Glutamatergic neuron (in vitro differentiated cells): Measurements from ENCODE around the gene BEX3. TPM values are rescaled to one million over a fixed set of nuclear protein-coding genes. Genes with fewer than 3 reads are reported as not detected.

Source experiments
- DNase-seq: peaks from one replicate; pipeline ENCODE4 v3.0.0; 2022
- H3K27ac Mint-ChIP-seq: one replicate; pipeline ENCODE4 v1.8.0; 2020; ENCODE audit warnings: mild to moderate bottlenecking, mixed read lengths, inconsistent platforms; ENCODE audit not compliant: unreplicated experiment
- H3K27me3 Mint-ChIP-seq: one replicate; pipeline ENCODE4 v1.8.0; 2020; ENCODE audit warnings: mild to moderate bottlenecking, moderate library complexity, mixed read lengths, inconsistent platforms; ENCODE audit not compliant: unreplicated experiment
- H3K36me3 Mint-ChIP-seq: one replicate; pipeline ENCODE4 v1.8.0; 2020; ENCODE audit warnings: mild to moderate bottlenecking, mixed read lengths, inconsistent platforms; ENCODE audit not compliant: unreplicated experiment
- H3K4me1 Mint-ChIP-seq: one replicate; pipeline ENCODE4 v1.8.0; 2020; ENCODE audit warnings: mild to moderate bottlenecking, low read depth, mixed read lengths, inconsistent platforms; ENCODE audit not compliant: unreplicated experiment
- H3K4me3 Mint-ChIP-seq: one replicate; pipeline ENCODE4 v1.8.0; 2020; ENCODE audit warnings: mild to moderate bottlenecking, mixed read lengths, inconsistent platforms; ENCODE audit not compliant: unreplicated experiment
- H3K9me3 Mint-ChIP-seq: one replicate; pipeline ENCODE4 v1.8.0; 2020; ENCODE audit warnings: mild to moderate bottlenecking, moderate library complexity, mixed read lengths, inconsistent platforms; ENCODE audit not compliant: unreplicated experiment
- total RNA-seq: library from RNA; stranded (reverse); fragmentation: NEBNext Ultra II Directional; extraction: Animal tissue kit (Norgen Biotek cat#: 25700); gene quantifications from one replicate; pipeline ENCODE4 v1.2.1, GENCODE V29; 2021; ENCODE audit not compliant: unreplicated experiment
- TF ChIP-seq, protein P1 (sequence below): fragments of 200-600 bp; sonication (generic); IDR thresholded peaks from one replicate; pipeline ENCODE4 v1.5.0; 2021; ENCODE audit not compliant: partially characterized antibody, unreplicated experiment

The BEX3 gene
- total RNA-seq, 1 donor from 2014 or later, result 242 TPM

DNA sequence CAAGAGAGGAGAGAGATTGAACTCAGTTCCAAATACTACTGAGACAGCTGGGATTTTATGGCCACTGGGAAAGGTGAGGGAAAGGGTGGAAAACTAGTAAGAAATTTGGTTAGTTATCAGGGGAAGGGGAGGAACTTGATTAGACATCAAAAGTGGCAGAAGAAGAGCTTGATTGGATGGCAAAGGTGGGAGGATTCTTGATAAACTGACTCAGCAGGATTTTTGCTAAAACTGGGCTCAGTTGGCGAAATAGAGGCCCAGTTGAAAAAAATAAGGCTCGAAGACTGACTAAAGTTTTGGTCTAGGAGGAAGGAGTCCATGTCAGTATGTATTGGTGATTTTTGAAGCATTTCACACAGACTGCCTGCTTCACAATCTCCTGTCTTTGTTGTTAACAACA lies 10.0 kb downstream of the BEX3 start:
- H3K4me3 Mint-ChIP-seq, result no peak overlapping the region

DNA sequence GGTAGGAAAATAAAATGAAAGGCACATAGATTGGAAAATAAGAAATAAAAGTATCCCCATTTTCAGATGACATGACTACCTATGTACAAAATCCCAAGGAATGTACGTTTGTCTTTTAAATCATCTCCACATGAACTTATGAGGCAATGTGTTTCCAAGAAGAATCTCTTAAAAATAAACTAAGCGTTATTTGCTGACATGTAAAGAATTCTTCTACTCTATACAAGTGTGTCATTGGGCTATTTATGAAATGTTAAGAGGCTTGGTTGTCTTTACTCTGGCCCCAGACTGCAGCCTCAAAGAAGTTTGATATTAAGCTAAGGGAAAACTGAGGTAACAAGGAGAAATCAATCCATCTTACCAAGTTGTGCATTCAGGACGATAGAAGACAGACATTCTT lies 17.1 kb downstream of the BEX3 start:
- Mint-ChIP-seq H3K36me3 (no peaks in the 10 kb centered on the region), H3K27ac (no peak overlapping the region), H3K27me3 (no peaks in the 10 kb centered on the region), H3K9me3 (no peaks in the 10 kb centered on the region), H3K4me1 (no peaks in the 10 kb centered on the region), H3K4me3 (no peak overlapping the region)
- TF ChIP-seq, protein P1, sequence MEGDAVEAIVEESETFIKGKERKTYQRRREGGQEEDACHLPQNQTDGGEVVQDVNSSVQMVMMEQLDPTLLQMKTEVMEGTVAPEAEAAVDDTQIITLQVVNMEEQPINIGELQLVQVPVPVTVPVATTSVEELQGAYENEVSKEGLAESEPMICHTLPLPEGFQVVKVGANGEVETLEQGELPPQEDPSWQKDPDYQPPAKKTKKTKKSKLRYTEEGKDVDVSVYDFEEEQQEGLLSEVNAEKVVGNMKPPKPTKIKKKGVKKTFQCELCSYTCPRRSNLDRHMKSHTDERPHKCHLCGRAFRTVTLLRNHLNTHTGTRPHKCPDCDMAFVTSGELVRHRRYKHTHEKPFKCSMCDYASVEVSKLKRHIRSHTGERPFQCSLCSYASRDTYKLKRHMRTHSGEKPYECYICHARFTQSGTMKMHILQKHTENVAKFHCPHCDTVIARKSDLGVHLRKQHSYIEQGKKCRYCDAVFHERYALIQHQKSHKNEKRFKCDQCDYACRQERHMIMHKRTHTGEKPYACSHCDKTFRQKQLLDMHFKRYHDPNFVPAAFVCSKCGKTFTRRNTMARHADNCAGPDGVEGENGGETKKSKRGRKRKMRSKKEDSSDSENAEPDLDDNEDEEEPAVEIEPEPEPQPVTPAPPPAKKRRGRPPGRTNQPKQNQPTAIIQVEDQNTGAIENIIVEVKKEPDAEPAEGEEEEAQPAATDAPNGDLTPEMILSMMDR, result no peak
- no peak for DNase-seq

More for the DNA sequence above, 10.0 kb downstream of the BEX3 start:
- no peak for DNase-seq
- H3K27me3 Mint-ChIP-seq, result no peaks in the 10 kb centered on the region
- no peaks in the 10 kb centered on the region for H3K9me3 Mint-ChIP-seq
- H3K36me3 Mint-ChIP-seq, result no peaks in the 10 kb centered on the region
- TF ChIP-seq, protein P1, result no peak
- H3K27ac Mint-ChIP-seq, result no peak overlapping the region
- H3K4me1 Mint-ChIP-seq, result no peaks in the 10 kb centered on the region

DNA sequence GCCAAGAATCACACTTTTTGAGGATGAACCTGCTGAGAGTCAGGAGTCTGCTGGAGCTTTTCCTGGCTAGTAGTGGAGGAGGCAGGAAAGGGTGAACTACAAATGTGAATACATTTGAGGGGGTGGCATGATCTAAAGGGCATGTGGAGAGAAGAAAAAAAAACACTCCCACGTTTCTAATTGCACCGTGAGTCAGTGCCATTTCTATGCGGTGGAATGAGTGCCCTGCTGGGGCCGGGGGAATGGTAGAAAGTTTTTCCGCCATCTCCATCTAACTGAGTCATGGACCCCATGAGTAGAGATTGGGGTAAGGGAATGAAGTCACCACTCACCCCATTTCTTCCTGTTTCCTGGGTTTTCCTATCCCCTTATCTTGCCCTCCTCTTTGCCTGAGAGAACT lies 19.8 kb downstream of the BEX3 start:
- no peak overlapping the region for H3K4me3 Mint-ChIP-seq
- no peak for DNase-seq
- H3K4me1 Mint-ChIP-seq, result no peaks in the 10 kb centered on the region
- no peaks in the 10 kb centered on the region for H3K9me3 Mint-ChIP-seq
- H3K36me3 Mint-ChIP-seq, result no peaks in the 10 kb centered on the region
- H3K27ac Mint-ChIP-seq, result no peak overlapping the region
- TF ChIP-seq, protein P1, result no peak
- peaks cover 1% of the 10 kb centered on the region for H3K27me3 Mint-ChIP-seq

DNA sequence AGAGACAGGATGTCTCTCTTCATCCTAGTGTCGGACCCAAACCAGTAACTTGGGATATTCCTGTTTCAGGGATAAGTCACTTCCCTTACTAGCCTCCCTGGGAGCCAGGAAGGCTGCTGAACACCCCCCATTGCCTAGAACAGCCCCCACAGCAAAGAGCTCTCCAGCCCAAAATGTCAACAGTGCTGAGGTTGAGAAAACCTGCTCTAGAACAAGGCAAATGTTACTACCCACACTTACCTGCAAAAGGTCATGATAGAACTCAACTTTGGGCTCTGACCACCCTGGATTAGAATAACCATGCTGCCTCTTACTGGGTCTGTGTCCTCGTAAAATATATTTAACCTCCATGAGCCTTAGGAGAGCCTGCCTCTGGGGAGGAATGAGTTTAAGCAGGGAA lies 20.3 kb downstream of the BEX3 start:
- Mint-ChIP-seq H3K36me3 (no peaks in the 10 kb centered on the region), H3K9me3 (no peaks in the 10 kb centered on the region), H3K4me1 (no peaks in the 10 kb centered on the region), H3K4me3 (no peak overlapping the region), H3K27me3 (peaks cover 1% of the 10 kb centered on the region), H3K27ac (no peak overlapping the region)
- no peak for DNase-seq
- TF ChIP-seq, protein P1, result no peak

DNA sequence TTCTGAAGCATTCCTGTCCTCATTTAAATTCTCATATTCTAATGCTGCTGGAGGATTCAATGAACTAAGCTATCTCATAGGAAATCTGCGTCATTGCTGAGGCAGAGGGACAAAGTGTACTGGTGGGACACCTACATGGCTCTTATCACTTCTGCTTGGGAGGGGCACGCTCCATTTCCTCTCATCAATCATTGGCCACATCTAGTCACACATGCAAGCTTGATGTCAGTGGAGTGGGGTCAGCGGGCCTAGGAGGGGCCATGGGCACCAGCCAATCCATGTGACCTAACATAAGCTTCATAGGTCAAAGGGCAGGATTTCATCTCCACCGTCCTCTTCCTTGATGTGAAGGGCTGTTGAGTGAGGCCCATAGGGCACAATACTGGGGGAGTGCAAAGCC lies 21.4 kb downstream of the BEX3 start:
- H3K4me3 Mint-ChIP-seq, result no peak overlapping the region
- no peak overlapping the region for H3K27ac Mint-ChIP-seq
- H3K36me3 Mint-ChIP-seq, result no peaks in the 10 kb centered on the region
- no peaks in the 10 kb centered on the region for H3K9me3 Mint-ChIP-seq
- no peaks in the 10 kb centered on the region for H3K4me1 Mint-ChIP-seq
- peaks cover 1% of the 10 kb centered on the region for H3K27me3 Mint-ChIP-seq
- DNase-seq, result no peak
- TF ChIP-seq, protein P1, result no peak
